SK-MEL-5 (cell line): ENCODE data around the gene SMIM44. TPM values are rescaled to one million over a fixed set of nuclear protein-coding genes. Genes with fewer than 3 reads are reported as not detected.
A peak's percentile ranks its signal among the peaks of the same experiment; 100 is the strongest.

Experiments
- DNase-seq: peaks from one replicate; pipeline ENCODE4 v3.0.0-alpha.2; 2016; ENCODE audit warnings: low read depth, low spot score
- in situ Hi-C: cut with HindIII; loops from 2 replicates; pipeline ENCODE4 v1.10.0; 2016; ENCODE audit warnings: low sequenced_read_pairs, high pct_unique_total_duplicates, low pct_unique_long_range_greater_than_20kb
- total RNA-seq: library from RNA; depleted of rRNA; stranded (reverse); fragments of >200 nt; shearing (Covaris generic); gene quantifications from 2 replicates; pipeline ENCODE4 v1.2.3, GENCODE V29; 2014

The SMIM44 gene
- total RNA-seq, 1 experiment from 2014 or later = not detected

DNA sequence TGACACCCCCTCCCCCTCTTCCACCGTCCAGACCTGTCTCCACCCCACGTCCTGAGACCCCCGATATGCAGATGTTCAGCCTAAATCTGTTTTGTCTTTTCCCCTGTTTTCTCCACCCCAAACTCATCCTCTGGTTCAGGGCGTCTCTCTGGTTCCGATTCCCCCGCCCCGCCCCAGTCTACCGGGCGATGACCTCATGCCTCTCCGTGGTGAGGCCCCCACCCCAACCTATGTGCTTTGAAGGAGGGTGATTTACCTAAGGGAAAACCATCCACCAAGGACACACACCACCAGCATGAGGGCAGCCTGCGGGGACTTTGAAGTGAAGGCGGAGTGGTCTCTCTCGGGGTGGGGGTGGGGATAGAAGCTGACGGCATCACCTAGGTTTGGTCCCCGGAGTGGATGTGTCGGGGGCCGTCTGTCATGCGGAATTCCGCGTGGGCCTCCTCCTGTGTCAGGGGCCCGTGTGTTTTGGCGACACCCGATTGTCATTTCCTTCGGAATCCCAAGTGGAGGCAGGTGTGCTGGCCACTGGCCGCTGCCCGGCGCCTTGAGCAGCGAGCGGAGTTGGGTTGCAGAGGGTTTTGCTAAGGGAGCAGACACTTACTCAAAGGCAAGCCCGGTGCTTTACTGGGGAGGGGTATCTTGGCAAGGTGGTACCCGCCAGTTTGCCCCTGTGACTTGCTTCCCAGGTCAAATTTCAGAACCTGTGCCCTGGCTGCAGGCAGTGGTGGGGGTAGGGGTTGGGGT is 24.3 kb upstream of the SMIM44 start:
- no peak for DNase-seq
- in situ Hi-C loops = no loop called here

- no peak for DNase-seq
- in situ Hi-C loops = no loop called here
These were observed 23.4 kb upstream of the SMIM44 start for GRCh38 chr19:3506384-3507340.

DNA sequence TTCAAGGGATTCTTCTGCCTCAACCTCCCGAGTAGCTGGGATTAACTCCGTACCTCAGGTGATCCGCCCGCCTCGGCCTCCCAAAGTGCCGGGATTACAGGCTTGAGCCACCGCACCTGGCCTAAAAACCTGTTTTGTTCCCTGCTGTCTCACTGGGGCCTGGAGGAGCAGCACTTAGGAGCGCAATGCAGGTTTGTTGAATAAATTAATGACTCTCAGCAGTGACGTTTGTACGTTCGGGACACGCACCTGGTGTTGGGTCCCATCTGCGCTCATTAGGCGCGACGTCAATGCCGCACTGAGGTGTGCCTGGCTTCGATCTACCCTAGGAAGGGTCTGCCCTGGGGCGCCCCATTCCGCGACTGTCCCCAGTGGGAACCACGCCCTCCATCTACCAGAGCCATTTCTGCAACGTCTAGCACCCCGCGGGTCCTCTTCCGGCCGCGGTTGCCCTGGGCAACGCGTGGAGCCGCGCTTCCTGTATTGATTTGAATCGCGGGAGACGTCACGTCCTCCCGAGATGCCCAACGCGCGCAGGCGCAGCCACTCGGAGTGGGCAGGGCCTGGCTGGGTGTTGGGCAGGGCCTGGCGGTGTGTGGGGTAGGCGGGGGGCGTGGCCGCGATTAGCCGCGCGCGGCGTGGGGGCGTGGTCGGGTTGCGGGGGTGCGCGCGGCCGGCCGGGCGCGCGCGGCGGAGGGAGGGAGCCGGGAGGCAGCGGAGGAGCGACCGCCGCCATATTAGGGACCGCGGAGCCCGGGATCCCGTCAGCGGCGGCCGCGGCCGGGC is 22.6 kb upstream of the SMIM44 start, which contains the start of gene FZR1:
FZR1 (plus strand) TSS at position 714 of the 786 bp plus-strand sequence. CDS start 16,679 bp downstream, outside the sequence.
- in situ Hi-C loops = no loop called here
- peak; percentile 96 for DNase-seq

DNA sequence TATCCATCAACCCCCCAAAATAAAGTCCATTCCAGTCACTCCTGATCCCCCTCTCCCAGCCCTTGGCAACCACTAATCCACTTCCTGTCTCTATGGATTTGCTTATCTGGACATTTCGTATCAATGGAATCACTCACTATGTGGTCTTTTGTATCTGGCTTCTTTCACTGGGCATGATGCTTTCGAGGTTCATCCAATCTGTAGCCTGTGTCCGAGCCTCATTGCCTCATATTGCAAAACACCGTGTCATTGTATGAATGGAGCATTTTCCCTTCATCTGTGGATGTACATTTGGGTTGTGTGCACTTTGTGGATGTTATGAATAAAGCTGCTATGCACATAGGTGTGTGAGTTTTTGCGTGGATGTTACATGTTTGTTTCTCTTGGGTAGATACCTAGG is 21.5 kb upstream of the SMIM44 start:
- no peak for DNase-seq
- in situ Hi-C loops = no loop called here

DNA sequence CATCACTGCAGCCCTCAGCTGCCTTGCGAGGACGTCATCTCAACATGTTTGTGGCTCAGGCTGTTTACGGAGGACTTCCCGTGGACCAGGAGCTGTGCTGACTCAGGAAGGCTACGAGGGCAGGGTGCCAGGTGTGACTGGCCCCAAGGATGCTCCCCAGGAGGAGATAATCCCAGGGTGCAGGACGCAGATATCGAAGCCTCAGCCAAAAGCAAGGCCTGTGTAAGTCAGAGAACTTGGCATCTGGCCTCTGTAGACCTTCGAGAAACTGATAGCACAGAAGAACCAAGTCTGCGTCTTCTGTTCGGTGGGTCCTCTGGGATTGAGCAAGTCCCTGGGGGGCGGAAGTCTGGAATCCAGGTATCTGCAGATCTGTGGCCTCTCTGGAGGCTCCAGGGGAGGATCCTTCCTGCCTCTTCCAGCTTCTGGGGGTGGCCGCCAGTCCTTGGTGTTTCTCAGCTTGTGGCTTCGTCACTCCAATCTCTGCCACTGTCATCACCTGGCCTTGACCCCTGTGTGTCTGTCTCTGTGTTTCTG is 19.9 kb upstream of the SMIM44 start:
- in situ Hi-C loops = no loop called here
- DNase-seq = no peak

- DNase-seq = no peak
- in situ Hi-C loops = no loop called here
These were observed 18.5 kb upstream of the SMIM44 start for GRCh38 chr19:3501780-3502179.

GRCh38 chr19:3500429-3501101 is 17.3 kb upstream of the SMIM44 start, which contains the start of gene DOHH:
TSS of gene DOHH (minus strand) at chr19:3500674. CDS start at chr19:3496814, 3,860 bp downstream.
- in situ Hi-C loops = no loop called here
- DNase-seq = peak; percentile 96

- in situ Hi-C loops = no loop called here
These were observed 16.6 kb upstream of the SMIM44 start for GRCh38 chr19:3499738-3500428.

DNA sequence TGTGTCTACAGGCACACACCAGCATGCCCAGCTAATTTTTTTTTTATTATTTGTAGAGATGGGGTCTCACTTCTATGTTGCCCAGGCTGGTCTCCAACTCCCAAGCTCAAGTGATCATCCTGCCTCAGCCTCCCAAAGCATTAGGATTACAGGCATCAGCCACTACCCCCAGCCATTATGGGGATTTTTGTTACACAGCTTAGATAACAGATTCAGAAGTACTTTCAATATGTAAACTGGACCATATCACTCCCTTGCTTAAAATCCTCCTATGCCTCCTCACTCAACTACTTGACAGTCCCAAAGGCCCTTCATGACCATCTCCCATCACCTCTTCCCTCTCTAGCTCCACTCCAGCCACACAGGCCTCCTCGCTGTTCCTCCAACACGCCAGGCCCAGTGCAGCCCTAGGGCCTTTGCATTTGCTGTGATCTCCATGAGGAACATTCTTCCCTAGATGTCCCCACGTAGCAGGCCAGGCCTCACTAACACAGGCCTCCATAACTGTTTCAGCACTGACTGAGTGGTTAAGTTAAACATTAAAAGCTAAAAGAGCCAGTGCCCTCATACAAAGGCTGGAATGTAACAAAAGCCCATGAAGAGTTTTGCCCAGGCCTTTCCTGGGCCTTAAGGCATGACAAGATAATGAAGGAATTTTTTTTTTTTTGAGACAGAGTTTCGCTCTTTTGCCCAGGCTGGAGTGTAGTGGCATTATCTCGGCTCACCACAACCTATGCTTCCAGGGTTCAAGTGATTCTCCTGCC is 14.7 kb upstream of the SMIM44 start:
- no peak for DNase-seq
- in situ Hi-C loops = no loop called here

More at GRCh38 chr19:3499738-3500428, 16.6 kb upstream of the SMIM44 start:
- DNase-seq = no peak

- DNase-seq = no peak
- in situ Hi-C loops = no loop called here
These were observed 13.4 kb upstream of the SMIM44 start for GRCh38 chr19:3496392-3497273.

DNA sequence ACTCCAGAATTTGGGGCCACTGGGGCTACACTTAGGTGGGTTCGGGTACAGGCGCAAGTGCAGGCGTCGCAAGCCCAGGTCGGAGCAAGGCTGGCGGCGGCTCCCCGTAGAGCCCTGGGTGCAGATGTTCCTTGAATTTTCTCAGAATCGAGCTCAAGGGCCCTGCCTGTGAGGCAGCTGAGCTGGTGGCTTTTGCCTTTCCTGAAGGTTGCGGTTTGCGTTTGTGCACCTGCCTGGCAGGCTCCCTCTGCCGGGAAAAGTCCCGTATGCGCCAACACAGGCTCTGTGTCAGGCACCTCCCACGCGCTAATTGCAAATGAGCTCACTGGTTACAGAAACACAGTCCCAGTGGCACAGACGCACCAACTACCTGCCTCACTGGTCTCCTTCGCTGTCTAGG is 11.3 kb upstream of the SMIM44 start:
- no peak for DNase-seq
- in situ Hi-C loops = no loop called here

DNA sequence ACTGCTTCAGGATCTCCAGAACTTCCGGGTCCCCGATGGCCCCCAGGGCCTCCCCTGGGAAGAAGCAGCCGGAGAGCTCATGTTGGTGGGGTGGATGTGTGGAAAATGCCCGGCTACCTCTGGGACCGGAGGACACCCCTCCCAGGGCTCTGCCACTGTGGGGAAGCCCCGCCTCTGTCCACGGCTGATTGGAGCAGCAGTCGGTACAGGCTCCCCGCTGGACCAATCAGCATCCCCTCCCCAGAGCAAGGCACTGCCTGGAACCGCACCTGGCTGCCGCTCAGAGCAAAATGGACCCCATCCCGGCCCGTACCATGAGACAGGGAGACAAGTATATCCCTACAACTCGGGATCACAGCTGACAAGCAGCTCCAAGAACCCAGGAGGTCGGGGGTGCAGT is 10.8 kb upstream of the SMIM44 start:
- no peak for DNase-seq

GRCh38 chr19:3493651-3494050 is 10.4 kb upstream of the SMIM44 start:
- in situ Hi-C loops = no loop called here
- DNase-seq = no peak

More for the DNA sequence above, 10.8 kb upstream of the SMIM44 start:
- in situ Hi-C loops = no loop called here

GRCh38 chr19:3492919-3493318 is 9.7 kb upstream of the SMIM44 start:
- in situ Hi-C loops = no loop called here
- no peak for DNase-seq
